ENCODE results near the gene CNTNAP4.

Gene CNTNAP4

GRCh38 chr16:76318565-76318964 is 41.4 kb downstream of the CNTNAP4 start:
- TF ChIP-seq POLR2AphosphoS5 (IDR thresholded peaks at IDR 0.05; ENCODE audit: low read depth, low read length) (no peak), FOXP2 (optimal IDR thresholded peaks at IDR 0.05; ENCODE audit: borderline replicate concordance, extremely low read depth, extremely low read length, insufficient read depth) (no peak), TAF1 (IDR thresholded peaks at IDR 0.05; ENCODE audit: borderline replicate concordance, insufficient read depth, low read length) (no peak), REST (IDR thresholded peaks at IDR 0.05; ENCODE audit: insufficient read depth in 1 of 2, low read depth in 2 of 2, low read length in 2 of 2) (no peak), SIN3A (IDR thresholded peaks at IDR 0.05; ENCODE audit: borderline replicate concordance, insufficient read depth, low read length) (no peak)

- TF ChIP-seq TAF1 (IDR thresholded peaks at IDR 0.05; ENCODE audit: borderline replicate concordance, insufficient read depth, low read length) (no peak), SIN3A (IDR thresholded peaks at IDR 0.05; ENCODE audit: borderline replicate concordance, insufficient read depth, low read length) (no peak), POLR2AphosphoS5 (IDR thresholded peaks at IDR 0.05; ENCODE audit: low read depth, low read length) (no peak), REST (IDR thresholded peaks at IDR 0.05; ENCODE audit: insufficient read depth in 1 of 2, low read depth in 2 of 2, low read length in 2 of 2) (no peak), FOXP2 (optimal IDR thresholded peaks at IDR 0.05; ENCODE audit: borderline replicate concordance, extremely low read depth, extremely low read length, insufficient read depth) (no peak)
These were observed 51.9 kb downstream of the CNTNAP4 start for GRCh38 chr16:76329106-76329505.

- no peak for TF ChIP-seq REST (IDR thresholded peaks at IDR 0.05; ENCODE audit: insufficient read depth in 1 of 2, low read depth in 2 of 2, low read length in 2 of 2)
- no peak for TF ChIP-seq POLR2AphosphoS5 (IDR thresholded peaks at IDR 0.05; ENCODE audit: low read depth, low read length)
- TF ChIP-seq SIN3A (IDR thresholded peaks at IDR 0.05; ENCODE audit: borderline replicate concordance, insufficient read depth, low read length): no peak
- no peak for TF ChIP-seq FOXP2 (optimal IDR thresholded peaks at IDR 0.05; ENCODE audit: borderline replicate concordance, extremely low read depth, extremely low read length, insufficient read depth)
- no peak for TF ChIP-seq TAF1 (IDR thresholded peaks at IDR 0.05; ENCODE audit: borderline replicate concordance, insufficient read depth, low read length)
These were observed 58.2 kb downstream of the CNTNAP4 start for GRCh38 chr16:76335180-76335974.

GRCh38 chr16:76336112-76336511 is 58.9 kb downstream of the CNTNAP4 start:
- no peak for TF ChIP-seq REST (IDR thresholded peaks at IDR 0.05; ENCODE audit: insufficient read depth in 1 of 2, low read depth in 2 of 2, low read length in 2 of 2)

GRCh38 chr16:76338472-76338871 is 61.3 kb downstream of the CNTNAP4 start:
- TF ChIP-seq POLR2AphosphoS5 (IDR thresholded peaks at IDR 0.05; ENCODE audit: low read depth, low read length) (no peak), REST (IDR thresholded peaks at IDR 0.05; ENCODE audit: insufficient read depth in 1 of 2, low read depth in 2 of 2, low read length in 2 of 2) (no peak), SIN3A (IDR thresholded peaks at IDR 0.05; ENCODE audit: borderline replicate concordance, insufficient read depth, low read length) (no peak), FOXP2 (optimal IDR thresholded peaks at IDR 0.05; ENCODE audit: borderline replicate concordance, extremely low read depth, extremely low read length, insufficient read depth) (no peak), TAF1 (IDR thresholded peaks at IDR 0.05; ENCODE audit: borderline replicate concordance, insufficient read depth, low read length) (no peak)
